ENCODE measurements around the gene MRPS21. TPM values are rescaled to one million over a fixed set of nuclear protein-coding genes. Genes with fewer than 3 reads are reported as not detected.

MRPS21 gene
- polyA plus RNA-seq, 2 of the 4 experiments (the other 2 are of a cell fraction): 95.7 to 113 TPM

GRCh38 chr1:150346316-150346715 lies 52.7 kb downstream of the MRPS21 start:
- ATAC-seq (no peak), FAIRE-seq (no peak), DNase-seq (ENCODE audit: low read depth in 1 of 2, low spot score in 1 of 2) (no peak)
- no peaks in the 10 kb centered on the region for H3K9me3 ChIP-seq
- WGBS (ENCODE audit: missing lambda C conversion rate): 84% methylated on average over 4 of the region's 4 CpGs
- H3K4me3 ChIP-seq: no peak overlapping the region
- CTCF ChIA-PET: interaction anchor here (0.7 to 1.4 kb wide), 2 partner anchors 11 to 22 kb away, joined by 3 read pairs; no protein-coding TSS in a partner anchor
- no peak for TF ChIP-seq FOSB (CRISPR knock-in tag; IDR thresholded peaks at IDR 0.05)
- TF ChIP-seq POLR2A (IDR thresholded peaks at IDR 0.05; ENCODE audit: low read length): no peak
- no peak for TF ChIP-seq CBX2 (IDR thresholded peaks at IDR 0.05; ENCODE audit: borderline replicate concordance, low read depth)
- no peak for TF ChIP-seq ZFP36 (IDR thresholded peaks at IDR 0.05; ENCODE audit: borderline replicate concordance, partially characterized antibody)
- no peak for TF ChIP-seq PBX3 (IDR thresholded peaks at IDR 0.05)
- no peak for TF ChIP-seq HOXB13 (CRISPR knock-in tag; IDR thresholded peaks at IDR 0.05; ENCODE audit: low read depth)
- TF ChIP-seq, protein P1, sequence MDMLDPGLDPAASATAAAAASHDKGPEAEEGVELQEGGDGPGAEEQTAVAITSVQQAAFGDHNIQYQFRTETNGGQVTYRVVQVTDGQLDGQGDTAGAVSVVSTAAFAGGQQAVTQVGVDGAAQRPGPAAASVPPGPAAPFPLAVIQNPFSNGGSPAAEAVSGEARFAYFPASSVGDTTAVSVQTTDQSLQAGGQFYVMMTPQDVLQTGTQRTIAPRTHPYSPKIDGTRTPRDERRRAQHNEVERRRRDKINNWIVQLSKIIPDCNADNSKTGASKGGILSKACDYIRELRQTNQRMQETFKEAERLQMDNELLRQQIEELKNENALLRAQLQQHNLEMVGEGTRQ (IDR thresholded peaks at IDR 0.05): no peak
- TF ChIP-seq SMC3 (IDR thresholded peaks at IDR 0.05): no peak
- TF ChIP-seq HMGXB4 (CRISPR knock-in tag; IDR thresholded peaks at IDR 0.05; ENCODE audit: borderline replicate concordance): no peak
- TF ChIP-seq KDM5A (IDR thresholded peaks at IDR 0.05): no peak
- no peak for TF ChIP-seq SREBF2 (IDR thresholded peaks at IDR 0.05)
- no peak for TF ChIP-seq ZSCAN20 (CRISPR knock-in tag; IDR thresholded peaks at IDR 0.05)
- no peak for TF ChIP-seq CHD2 (IDR thresholded peaks at IDR 0.05; ENCODE audit: low read length, partially characterized antibody)
- TF ChIP-seq ZC3H11A (IDR thresholded peaks at IDR 0.05): no peak
- TF ChIP-seq HOXA7 (CRISPR knock-in tag; IDR thresholded peaks at IDR 0.05): no peak
- TF ChIP-seq CBX8 (IDR thresholded peaks at IDR 0.05): no peak
- TF ChIP-seq JUNB (IDR thresholded peaks at IDR 0.05): no peak
- H3K4me1 ChIP-seq: no peaks in the 10 kb centered on the region
- H3K4me2 ChIP-seq: no peak overlapping the region
- no peak overlapping the region for H3K27ac ChIP-seq
- POLR2A ChIA-PET: interaction anchor here (1.8 to 3.2 kb wide), 2 partner anchors 8 to 17 kb away, joined by 9 to 10 read pairs; partner anchors contain the start of gene RPRD2

GRCh38 chr1:150352866-150353265 lies 59.2 kb downstream of the MRPS21 start:
- TF ChIP-seq ZNF302 (CRISPR knock-in tag; IDR thresholded peaks at IDR 0.05): no peak
- TF ChIP-seq RFX5 (IDR thresholded peaks at IDR 0.05): no peak
- TF ChIP-seq, protein P2, sequence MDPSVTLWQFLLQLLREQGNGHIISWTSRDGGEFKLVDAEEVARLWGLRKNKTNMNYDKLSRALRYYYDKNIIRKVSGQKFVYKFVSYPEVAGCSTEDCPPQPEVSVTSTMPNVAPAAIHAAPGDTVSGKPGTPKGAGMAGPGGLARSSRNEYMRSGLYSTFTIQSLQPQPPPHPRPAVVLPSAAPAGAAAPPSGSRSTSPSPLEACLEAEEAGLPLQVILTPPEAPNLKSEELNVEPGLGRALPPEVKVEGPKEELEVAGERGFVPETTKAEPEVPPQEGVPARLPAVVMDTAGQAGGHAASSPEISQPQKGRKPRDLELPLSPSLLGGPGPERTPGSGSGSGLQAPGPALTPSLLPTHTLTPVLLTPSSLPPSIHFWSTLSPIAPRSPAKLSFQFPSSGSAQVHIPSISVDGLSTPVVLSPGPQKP (IDR thresholded peaks at IDR 0.05; ENCODE audit: low read depth, low read length): no peak
- TF ChIP-seq JUN (IDR thresholded peaks at IDR 0.05): no peak
- no peak for TF ChIP-seq TP53 (CRISPR knock-in tag; IDR thresholded peaks at IDR 0.05)
- Histone ChIP-seq H3K4me1 (no peaks in the 10 kb centered on the region), H3K4me2 (no peak overlapping the region), H3K27ac (no peak overlapping the region), H3K4me3 (no peak overlapping the region), H3K9me3 (no peaks in the 10 kb centered on the region)
- no peak for DNase-seq (ENCODE audit: low read depth in 1 of 2, low spot score in 1 of 2)
- ChIA-PET CTCF (no interaction called here), POLR2A (interaction anchor here (2.7 kb wide), 1 partner anchor 11 kb away, joined by 7 read pairs; the partner anchor contains the start of gene RPRD2)
- no peak; a peak in 1 of 6 replicates for ATAC-seq
- 92% methylated on average over 4 of the region's 4 CpGs for WGBS (ENCODE audit: missing lambda C conversion rate)
- FAIRE-seq: no peak

Other genes with a start within 250 kb of the MRPS21 start
- gene VPS45, start 226.1 kb upstream of the MRPS21 start, polyA plus RNA-seq (2011; rRNA removed): 45.0 and 49.7 TPM in 2 replicates
- 22.1 to 26.5 TPM (median 22.6 TPM) in 3 replicates for gene VPS45, start 226.1 kb upstream of the MRPS21 start, polyA plus RNA-seq (2017; fragmentation: RNase III; extraction: RNeasy Plus Mini Kit Qiagen cat#74134 plus additional on column Dnase treatment)
- gene PLEKHO1, start 143.9 kb upstream of the MRPS21 start, polyA plus RNA-seq (2011; rRNA removed): 2.5 and 2.6 TPM in 2 replicates
- 4.1 to 5.5 TPM (median 4.9 TPM) in 3 replicates for gene PLEKHO1, start 143.9 kb upstream of the MRPS21 start, polyA plus RNA-seq (2017; fragmentation: RNase III; extraction: RNeasy Plus Mini Kit Qiagen cat#74134 plus additional on column Dnase treatment)
- gene ANP32E, start 57.7 kb upstream of the MRPS21 start, polyA plus RNA-seq (2011; rRNA removed): 31.7 and 60.0 TPM in 2 replicates
- gene ANP32E, start 57.7 kb upstream of the MRPS21 start, polyA plus RNA-seq (2017; fragmentation: RNase III; extraction: RNeasy Plus Mini Kit Qiagen cat#74134 plus additional on column Dnase treatment): 109 to 128 TPM (median 115 TPM) in 3 replicates
- not detected in 2 replicates for gene CA14, start 36.1 kb upstream of the MRPS21 start, polyA plus RNA-seq (2011; rRNA removed)
- gene CA14, start 36.1 kb upstream of the MRPS21 start, polyA plus RNA-seq (2017; fragmentation: RNase III; extraction: RNeasy Plus Mini Kit Qiagen cat#74134 plus additional on column Dnase treatment): not detected in 3 replicates
- 118 and 119 TPM in 2 replicates for gene APH1A, start 24.8 kb upstream of the MRPS21 start, polyA plus RNA-seq (2011; rRNA removed)
- gene APH1A, start 24.8 kb upstream of the MRPS21 start, polyA plus RNA-seq (2017; fragmentation: RNase III; extraction: RNeasy Plus Mini Kit Qiagen cat#74134 plus additional on column Dnase treatment): 99.4 to 111 TPM (median 109 TPM) in 3 replicates
- gene C1orf54, start 21.1 kb upstream of the MRPS21 start, polyA plus RNA-seq (2011; rRNA removed): 0.16 and 0.19 TPM in 2 replicates
- gene C1orf54, start 21.1 kb upstream of the MRPS21 start, polyA plus RNA-seq (2017; fragmentation: RNase III; extraction: RNeasy Plus Mini Kit Qiagen cat#74134 plus additional on column Dnase treatment): 0.12 to 0.21 TPM (median 0.12 TPM) in 3 replicates
- 1.3 and 1.4 TPM in 2 replicates for gene CIART, start 11.3 kb upstream of the MRPS21 start, polyA plus RNA-seq (2011; rRNA removed)
- 0.28 to 0.59 TPM (median 0.48 TPM) in 3 replicates for gene CIART, start 11.3 kb upstream of the MRPS21 start, polyA plus RNA-seq (2017; fragmentation: RNase III; extraction: RNeasy Plus Mini Kit Qiagen cat#74134 plus additional on column Dnase treatment)
- 87.2 and 92.6 TPM in 2 replicates for gene PRPF3, start 27.7 kb downstream of the MRPS21 start, polyA plus RNA-seq (2011; rRNA removed)
- gene PRPF3, start 27.7 kb downstream of the MRPS21 start, polyA plus RNA-seq (2017; fragmentation: RNase III; extraction: RNeasy Plus Mini Kit Qiagen cat#74134 plus additional on column Dnase treatment): 54.4 to 58.5 TPM (median 55.2 TPM) in 3 replicates
- gene RPRD2, start 70.3 kb downstream of the MRPS21 start, polyA plus RNA-seq (2011; rRNA removed): 20.8 and 21.1 TPM in 2 replicates
- 9.0 to 10.3 TPM (median 9.8 TPM) in 3 replicates for gene RPRD2, start 70.3 kb downstream of the MRPS21 start, polyA plus RNA-seq (2017; fragmentation: RNase III; extraction: RNeasy Plus Mini Kit Qiagen cat#74134 plus additional on column Dnase treatment)
- gene TARS2, start 193.6 kb downstream of the MRPS21 start, polyA plus RNA-seq (2011; rRNA removed): 21.6 and 24.5 TPM in 2 replicates
- gene TARS2, start 193.6 kb downstream of the MRPS21 start, polyA plus RNA-seq (2017; fragmentation: RNase III; extraction: RNeasy Plus Mini Kit Qiagen cat#74134 plus additional on column Dnase treatment): 19.4 to 21.0 TPM (median 19.8 TPM) in 3 replicates
- 0.88 and 1.1 TPM in 2 replicates for gene ECM1, start 214.2 kb downstream of the MRPS21 start, polyA plus RNA-seq (2011; rRNA removed)
- gene ECM1, start 214.2 kb downstream of the MRPS21 start, polyA plus RNA-seq (2017; fragmentation: RNase III; extraction: RNeasy Plus Mini Kit Qiagen cat#74134 plus additional on column Dnase treatment): 0.77 to 1.0 TPM (median 1.0 TPM) in 3 replicates
- gene FALEC, start 221.9 kb downstream of the MRPS21 start, polyA plus RNA-seq (2011; rRNA removed): 0.36 TPM in 1 of 2 replicates, not detected in the other
- gene FALEC, start 221.9 kb downstream of the MRPS21 start, polyA plus RNA-seq (2017; fragmentation: RNase III; extraction: RNeasy Plus Mini Kit Qiagen cat#74134 plus additional on column Dnase treatment): 0.28 to 0.80 TPM (median 0.74 TPM) in 3 replicates

Measured in A549 (cell line).